H1 (cell line): Measurements from ENCODE around the gene EIPR1. TPM values are rescaled to one million over a fixed set of nuclear protein-coding genes. Genes with fewer than 3 reads are reported as not detected.

Source experiments
- CTCF ChIA-PET: fragments of 300-600 bp; sonication (Branson Sonifier 250); formaldehyde crosslinking; loops from one replicate; lab custom pipeline; 2021; ENCODE audit not compliant: partially characterized antibody; lab: Charles Lee
- POLR2A ChIA-PET: fragments of 300-600 bp; sonication (Branson Sonifier 250); formaldehyde crosslinking; loops from one replicate; lab custom pipeline; 2021; ENCODE audit warnings: inconsistent platforms; ENCODE audit not compliant: partially characterized antibody; lab: Charles Lee
- DNase-seq, 2 experiments: peaks; one replicate each; pipeline versions ENCODE4 v3.0.0 to v3.0.0-alpha.2; 2010 to 2022; ENCODE audit warnings: low spot score in 2 of 2, low read depth in 1 of 2, mixed read lengths in 1 of 2
- FAIRE-seq: peaks from 2 replicates; lab custom pipeline; 2011; peaks lifted over from hg19 to GRCh38; lab: Jason Lieb, UNC
- H2AFZ ChIP-seq: 2 replicates; pipeline ENCODE4 v1.8.1; 2012; ENCODE audit warnings: low read length, inconsistent platforms
- H2AK5ac ChIP-seq: 2 replicates; pipeline ENCODE4 v1.6.1; 2013; ENCODE audit warnings: low read depth, low read length
- H2BK120ac ChIP-seq: replicated peaks from 2 replicates; pipeline ENCODE3; 2013; ENCODE audit warnings: low read depth, low read length, inconsistent platforms
- H2BK12ac ChIP-seq: 2 replicates; pipeline ENCODE4 v1.6.1; 2013; ENCODE audit warnings: low read depth, low read length
- H2BK15ac ChIP-seq: 2 replicates; pipeline ENCODE4 v1.6.1; 2013; ENCODE audit warnings: low read length
- H2BK20ac ChIP-seq: 2 replicates; pipeline ENCODE4 v1.6.1; 2013; ENCODE audit warnings: low read length
- H2BK5ac ChIP-seq: 2 replicates; pipeline ENCODE4 v1.6.1; 2013; ENCODE audit warnings: low read depth, low read length
- H3K14ac ChIP-seq: 2 replicates; pipeline ENCODE4 v1.6.1; 2013; ENCODE audit warnings: inconsistent platforms; ENCODE audit not compliant: insufficient read length
- H3K18ac ChIP-seq: 2 replicates; pipeline ENCODE4 v1.6.1; 2013; ENCODE audit warnings: low read length; ENCODE audit errors: extremely low read depth
- H3K23ac ChIP-seq: 2 replicates; pipeline ENCODE4 v1.6.1; 2013; ENCODE audit warnings: inconsistent platforms; ENCODE audit not compliant: insufficient read length
- H3K23me2 ChIP-seq: 2 replicates; pipeline ENCODE4 v1.6.1; 2013; ENCODE audit warnings: low read depth, low read length
- H3K27ac ChIP-seq: 2 replicates; pipeline ENCODE4 v1.6.1; 2011; ENCODE audit warnings: low read depth, low read length, inconsistent platforms
- H3K27me3 ChIP-seq, 4 experiments: replicated peaks in 1 of 4; 1 replicate in 1 of 4; 2 replicates in 3 of 4; pipeline versions ENCODE4 v1.6.1 to v1.8.1; 2011 to 2013; ENCODE audit warnings: low read length in 3 of 4, mild to moderate bottlenecking in 3 of 4, inconsistent platforms in 2 of 4, mixed read lengths in 2 of 4, moderate library complexity in 1 of 4; ENCODE audit not compliant: control insufficient read depth in 3 of 4, insufficient read depth in 3 of 4; ENCODE audit errors: extremely low read depth in 1 of 4
- H3K36me3 ChIP-seq, 4 experiments: 2 replicates each; pipeline versions ENCODE4 v1.6.1 to v1.8.1; 2011 to 2013; ENCODE audit warnings: mild to moderate bottlenecking in 4 of 4, low read length in 3 of 4, moderate library complexity in 2 of 4, control low read depth in 1 of 4, inconsistent platforms in 1 of 4; ENCODE audit not compliant: insufficient read depth in 4 of 4, control insufficient read depth in 2 of 4
- H3K4ac ChIP-seq: replicated peaks from 2 replicates; pipeline ENCODE3; 2013; ENCODE audit warnings: low read length, low read depth, mixed read lengths, inconsistent platforms; ENCODE audit not compliant: insufficient read length
- H3K4me1 ChIP-seq, 4 experiments: replicated peaks in 1 of 4; 1 replicate in 1 of 4; 2 replicates in 3 of 4; pipeline versions ENCODE4 v1.6.1 to v1.8.1; 2011 to 2013; ENCODE audit warnings: low read length in 3 of 4, inconsistent platforms in 2 of 4, mixed read lengths in 1 of 4; ENCODE audit not compliant: insufficient read depth in 4 of 4, control insufficient read depth in 3 of 4
- H3K4me2 ChIP-seq, 2 experiments: 2 replicates each; pipeline versions ENCODE4 v1.6.1 to v1.8.1; 2011 to 2013; ENCODE audit warnings: low read depth in 2 of 2, low read length in 2 of 2, control low read depth in 1 of 2, inconsistent platforms in 1 of 2, mild to moderate bottlenecking in 1 of 2; ENCODE audit not compliant: insufficient read depth in 1 of 2
- H3K4me3 ChIP-seq, 4 experiments: fragments of 200-600, 300-600 bp in 1 of 4; sonication (generic), shearing (Covaris generic), sonication (Bioruptor Twin) in 1 of 4; 2 replicates each; pipeline versions ENCODE4 v1.5.1 to v1.8.1; 2011 to 2016; ENCODE audit warnings: low read length in 4 of 4, low read depth in 3 of 4, control low read depth in 2 of 4, inconsistent platforms in 2 of 4, mild to moderate bottlenecking in 2 of 4, mixed read lengths in 1 of 4, moderate library complexity in 1 of 4; ENCODE audit not compliant: insufficient read depth in 2 of 4; ENCODE audit errors: extremely low read depth in 1 of 4
- H3K56ac ChIP-seq: replicated peaks from 2 replicates; pipeline ENCODE3; 2013; ENCODE audit warnings: low read depth, mild to moderate bottlenecking, mixed read lengths, low read length, inconsistent platforms; ENCODE audit not compliant: insufficient read length
- H3K79me1 ChIP-seq: 2 replicates; pipeline ENCODE4 v1.6.1; 2013; ENCODE audit warnings: low read depth, low read length, control low read depth
- H3K79me2 ChIP-seq, 2 experiments: 2 replicates each; pipeline versions ENCODE4 v1.6.1 to v1.8.1; 2012 to 2013; ENCODE audit warnings: low read length in 2 of 2, mild to moderate bottlenecking in 2 of 2, inconsistent platforms in 1 of 2; ENCODE audit not compliant: insufficient read depth in 2 of 2, control insufficient read depth in 1 of 2
- H3K9ac ChIP-seq, 4 experiments: replicated peaks in 1 of 4; 1 replicate in 1 of 4; 2 replicates in 3 of 4; pipeline versions ENCODE4 v1.6.1 to v1.8.1; 2011 to 2013; ENCODE audit warnings: low read depth in 3 of 4, low read length in 3 of 4, control low read depth in 2 of 4, mild to moderate bottlenecking in 2 of 4, moderate library complexity in 2 of 4, inconsistent platforms in 1 of 4; ENCODE audit errors: extremely low read depth in 1 of 4
- H3K9me3 ChIP-seq, 2 experiments: 2 replicates each; pipeline versions ENCODE4 v1.6.1 to v1.8.1; 2012 to 2013; ENCODE audit warnings: mild to moderate bottlenecking in 2 of 2, moderate library complexity in 2 of 2, control low read depth in 1 of 2, inconsistent platforms in 1 of 2, low read depth in 1 of 2, low read length in 1 of 2, mixed read lengths in 1 of 2; ENCODE audit not compliant: insufficient read depth in 2 of 2
- H4K20me1 ChIP-seq, 2 experiments: replicated peaks in 1 of 2; 2 replicates each; pipeline versions ENCODE3 to v1.8.1; 2011 to 2013; ENCODE audit warnings: inconsistent platforms in 2 of 2, low read length in 2 of 2, mild to moderate bottlenecking in 1 of 2; ENCODE audit not compliant: insufficient read depth in 2 of 2, control insufficient read depth in 1 of 2
- H4K5ac ChIP-seq: 2 replicates; pipeline ENCODE4 v1.6.1; 2013; ENCODE audit warnings: low read length, low read depth, mixed read lengths, inconsistent platforms; ENCODE audit not compliant: insufficient read length
- H4K8ac ChIP-seq: 2 replicates; pipeline ENCODE4 v1.8.0; 2013; ENCODE audit warnings: mild to moderate bottlenecking, moderate library complexity, low read length, inconsistent platforms; ENCODE audit not compliant: insufficient read depth; ENCODE audit errors: extremely low read depth
- H4K91ac ChIP-seq: replicated peaks from 2 replicates; pipeline ENCODE3; 2013; ENCODE audit warnings: low read length, mixed read lengths, inconsistent platforms; ENCODE audit not compliant: insufficient read length
- CBX5 ChIP-seq: fragments of 300-800, 300-1000 bp; sonication (generic); IDR thresholded peaks from 2 replicates; pipeline ENCODE4 v1.7.1; 2016; ENCODE audit warnings: antibody characterized with exemption, low read length, low read depth
- CEBPB ChIP-seq: IDR thresholded peaks from 2 replicates; pipeline ENCODE4 v1.6.1; 2012; ENCODE audit warnings: low read depth, low read length
- POLR2A ChIP-seq, 2 experiments: IDR thresholded peaks; 1 replicate in 1 of 2; 2 replicates in 1 of 2; pipeline ENCODE4 v1.6.1; 2011; ENCODE audit warnings: low read depth in 2 of 2, low read length in 2 of 2, mild to moderate bottlenecking in 2 of 2; ENCODE audit errors: control extremely low read depth in 1 of 2
- POU5F1 ChIP-seq: IDR thresholded peaks from 2 replicates; pipeline ENCODE4 v1.6.1; 2011; ENCODE audit warnings: low read depth, mild to moderate bottlenecking, low read length, moderate library complexity
- SP2 ChIP-seq: IDR thresholded peaks from 2 replicates; pipeline ENCODE4 v1.6.1; 2012; ENCODE audit warnings: mild to moderate bottlenecking, low read length, inconsistent platforms
- TEAD4 ChIP-seq: IDR thresholded peaks from 2 replicates; pipeline ENCODE4 v1.6.1; 2012; ENCODE audit warnings: low read depth, low read length, inconsistent platforms, mixed read lengths
- USF2 ChIP-seq: IDR thresholded peaks from 2 replicates; pipeline ENCODE4 v1.6.1; 2011; ENCODE audit warnings: low read length, improper control_type of control experiment
- YY1 ChIP-seq: IDR thresholded peaks from 2 replicates; pipeline ENCODE4 v1.6.1; 2011; ENCODE audit warnings: low read depth, mild to moderate bottlenecking, low read length
- WGBS, 2 experiments: shearing (Covaris generic) in 1 of 2; methylation state at CpG; one replicate each; pipeline versions ENCODE4 v1.1.6 to v1.1.7; 2013 to 2015; ENCODE audit warnings: low lambda C conversion rate in 2 of 2, mixed read lengths in 2 of 2, inconsistent platforms in 1 of 2, low coverage in 1 of 2, missing lambda C conversion rate in 1 of 2; ENCODE audit not compliant: insufficient replicate concordance in 2 of 2, insufficient coverage in 1 of 2, insufficient read length in 1 of 2; ENCODE audit errors: extremely low coverage in 1 of 2, missing lambda C conversion rate in 1 of 2; 5-methylcytosine and 5-hydroxymethylcytosine counted together
- polyA plus RNA-seq, 7 experiments: library from polyadenylated mRNA; depleted of rRNA in 3 of 7; stranded (reverse) in 5 of 7; unstranded in 2 of 7; fragments of >200 nt in 5 of 7; fragments of 200-250 nt in 2 of 7; gene quantifications; 1 replicate in 5 of 7; 2 replicates in 1 of 7; 4 replicates in 1 of 7; pipeline versions ENCODE4 v1.2.1 to v1.2.3, GENCODE V29; 2011 to 2013; ENCODE audit warnings: missing spikeins in 2 of 7, mixed read lengths in 2 of 7
- total RNA-seq: library from RNA; stranded (reverse); fragmentation: NEBNext Ultra II Directional; extraction: Animal tissue kit (Norgen Biotek cat#: 25700); gene quantifications from 2 replicates; pipeline ENCODE4 v1.2.1, GENCODE V29; 2021
- TF ChIP-seq, protein P1 (sequence below), 3 experiments: IDR thresholded peaks; 1 replicate in 2 of 3; 2 replicates in 1 of 3; pipeline versions ENCODE4 v1.5.1 to v1.6.1; 2011; ENCODE audit warnings: low read length in 3 of 3, mild to moderate bottlenecking in 3 of 3, inconsistent platforms in 2 of 3, low read depth in 1 of 3, moderate library complexity in 1 of 3; ENCODE audit not compliant: insufficient read depth in 1 of 3; ENCODE audit errors: control extremely low read depth in 1 of 3

EIPR1 gene
- total and polyA plus RNA-seq, 2 of the 8 experiments (the other 6 are each of a cell fraction or from before 2014, with no cell fraction given): 26.3 to 56.4 TPM

DNA sequence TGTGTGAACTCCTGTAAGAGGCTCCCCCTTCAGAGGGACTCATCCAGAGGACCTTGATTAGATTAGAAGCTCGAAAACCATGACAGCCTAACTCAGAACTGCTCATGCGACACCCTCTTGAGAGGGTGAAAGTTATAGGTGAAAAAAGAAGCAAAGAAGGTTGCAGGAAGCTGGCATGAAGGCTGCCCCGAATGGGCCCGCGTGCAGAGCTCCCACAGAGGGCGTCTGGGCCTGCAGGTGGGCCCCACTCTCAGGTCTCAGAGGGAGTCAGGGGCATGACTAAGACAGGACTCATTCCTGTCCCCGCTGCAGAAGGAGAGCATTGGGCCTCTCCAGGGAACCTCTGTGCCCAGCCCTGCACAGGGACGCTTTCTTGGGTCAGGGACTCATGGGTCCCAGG lies 235.4 kb downstream of the EIPR1 start:
- no peak for FAIRE-seq
- Histone ChIP-seq H3K79me2 (peaks cover 0 to 3% of the 10 kb centered on the region in 2 experiments; a peak in 1 of 4 replicates), H4K8ac (no peak overlapping the region), H3K4me1 (peaks cover 0 to 2% (median 0%) of the 10 kb centered on the region in 4 experiments; a peak in 1 of 7 replicates), H3K79me1 (no peaks in the 10 kb centered on the region), H3K23ac (no peak overlapping the region), H3K14ac (no peak overlapping the region), H3K4me3 (no peak overlapping the region), H3K9me3 (peaks cover 0 to 9% of the 10 kb centered on the region in 2 experiments; a peak in 2 of 4 replicates), H3K4me2 (no peak overlapping the region), H2BK20ac (no peak overlapping the region), H4K5ac (no peak overlapping the region), H3K23me2 (peaks cover 8% of the 10 kb centered on the region; the same call in 1 of the 2 replicates), H2AK5ac (no peak overlapping the region), H4K91ac (no peak overlapping the region), H2BK120ac (no peak overlapping the region), H2BK15ac (no peak overlapping the region), H2BK5ac (no peak overlapping the region; the same call in 1 of the 2 replicates), H3K27me3 (no peaks in the 10 kb centered on the region), H3K9ac (no peak overlapping the region), H2BK12ac (no peak overlapping the region), H4K20me1 (peaks cover 0 to 11% of the 10 kb centered on the region in 2 experiments), H2AFZ (no peak overlapping the region), H3K27ac (no peak overlapping the region), H3K4ac (no peak overlapping the region), H3K56ac (no peak overlapping the region), H3K18ac (no peak overlapping the region), H3K36me3 (peaks cover 0 to 4% (median 0%) of the 10 kb centered on the region in 4 experiments; a peak in 1 of 8 replicates)
- 87% methylated on average over 8 of the region's 8 CpGs; no CpG with 5 or more reads in 1 of the 2 experiments for WGBS, 2 experiments
- POLR2A ChIA-PET: interaction anchor here (0.5 kb wide), 1 partner anchor 186 kb away, joined by 3 read pairs; no protein-coding TSS in a partner anchor
- DNase-seq: no peak
- CTCF ChIA-PET: no interaction called here
- TF ChIP-seq SP2 (no peak), TEAD4 (no peak), YY1 (no peak), POLR2A (IDR thresholded peaks at IDR 0.05; ENCODE audit: control extremely low read depth in 1 of 2, low read depth in 2 of 2, low read length in 2 of 2) (no peak), POU5F1 (no peak), USF2 (no peak), CEBPB (no peak), CBX5 (no peak)
- TF ChIP-seq, protein P1, sequence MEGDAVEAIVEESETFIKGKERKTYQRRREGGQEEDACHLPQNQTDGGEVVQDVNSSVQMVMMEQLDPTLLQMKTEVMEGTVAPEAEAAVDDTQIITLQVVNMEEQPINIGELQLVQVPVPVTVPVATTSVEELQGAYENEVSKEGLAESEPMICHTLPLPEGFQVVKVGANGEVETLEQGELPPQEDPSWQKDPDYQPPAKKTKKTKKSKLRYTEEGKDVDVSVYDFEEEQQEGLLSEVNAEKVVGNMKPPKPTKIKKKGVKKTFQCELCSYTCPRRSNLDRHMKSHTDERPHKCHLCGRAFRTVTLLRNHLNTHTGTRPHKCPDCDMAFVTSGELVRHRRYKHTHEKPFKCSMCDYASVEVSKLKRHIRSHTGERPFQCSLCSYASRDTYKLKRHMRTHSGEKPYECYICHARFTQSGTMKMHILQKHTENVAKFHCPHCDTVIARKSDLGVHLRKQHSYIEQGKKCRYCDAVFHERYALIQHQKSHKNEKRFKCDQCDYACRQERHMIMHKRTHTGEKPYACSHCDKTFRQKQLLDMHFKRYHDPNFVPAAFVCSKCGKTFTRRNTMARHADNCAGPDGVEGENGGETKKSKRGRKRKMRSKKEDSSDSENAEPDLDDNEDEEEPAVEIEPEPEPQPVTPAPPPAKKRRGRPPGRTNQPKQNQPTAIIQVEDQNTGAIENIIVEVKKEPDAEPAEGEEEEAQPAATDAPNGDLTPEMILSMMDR (IDR thresholded peaks at IDR 0.05; ENCODE audit: control extremely low read depth in 1 of 3, insufficient read depth in 1 of 3, low read depth in 1 of 3, low read length in 3 of 3): no peak
